OCI-LY7 (cell line): ENCODE data around the gene SLC25A42. TPM values are rescaled to one million over a fixed set of nuclear protein-coding genes. Genes with fewer than 3 reads are reported as not detected.

Source experiments
- BruUV-seq: library from RNA; stranded (reverse); fragments of 400-500 nt; replicated peaks from 2 replicates; lab custom pipeline; 2021; lab: Mats Ljungman, UMichigan
- CTCF ChIA-PET: fragments of 300-600 bp; sonication (Branson Sonifier 250); formaldehyde crosslinking; loops from one replicate; lab custom pipeline; 2022; ENCODE audit warnings: antibody characterized with exemption; ENCODE audit not compliant: unreplicated experiment; lab: Charles Lee
- POLR2A ChIA-PET: fragments of 300-600 bp; sonication (Branson Sonifier 250); formaldehyde crosslinking; loops from one replicate; lab custom pipeline; 2022; ENCODE audit warnings: antibody characterized with exemption; lab: Charles Lee
- DNase-seq: peaks from one replicate; pipeline ENCODE4 v3.0.0-alpha.2; 2015; ENCODE audit warnings: low spot score
- H2AFZ ChIP-seq: fragments of 200-600 bp; sonication (generic), shearing (Covaris generic); 2 replicates; pipeline ENCODE4 v1.6.1; 2014; ENCODE audit warnings: mild to moderate bottlenecking, antibody characterized with exemption, low read length, moderate library complexity
- H3K27ac ChIP-seq: fragments of 200-600 bp; sonication (generic); 2 replicates; pipeline ENCODE4 v1.5.1; 2014; ENCODE audit warnings: mixed run types, low read depth, mild to moderate bottlenecking, moderate library complexity, low read length, inconsistent platforms; ENCODE audit not compliant: poor library complexity, severe bottlenecking
- H3K36me3 ChIP-seq: fragments of 200-600 bp; sonication (generic); 2 replicates; pipeline ENCODE4 v1.6.1; 2014; ENCODE audit warnings: mild to moderate bottlenecking, antibody characterized with exemption, low read length, moderate library complexity, mixed read lengths; ENCODE audit not compliant: insufficient read depth
- H3K4me1 ChIP-seq: fragments of 200-600 bp; sonication (generic); 2 replicates; pipeline ENCODE4 v1.5.1; 2014; ENCODE audit warnings: mild to moderate bottlenecking, low read length; ENCODE audit not compliant: insufficient read depth, poor library complexity, severe bottlenecking
- H3K4me2 ChIP-seq: fragments of 200-600 bp; sonication (generic); 2 replicates; pipeline ENCODE4 v1.6.1; 2014; ENCODE audit warnings: mild to moderate bottlenecking, low read length
- H3K4me3 ChIP-seq: fragments of 200-600 bp; sonication (generic); 2 replicates; pipeline ENCODE4 v1.5.1; 2014; ENCODE audit warnings: mild to moderate bottlenecking, low read depth, low read length; ENCODE audit not compliant: poor library complexity, severe bottlenecking
- H3K79me2 ChIP-seq: fragments of 200-600 bp; sonication (generic); 2 replicates; pipeline ENCODE4 v1.6.1; 2016; ENCODE audit warnings: low read depth, mild to moderate bottlenecking, low read length, moderate library complexity, mixed read lengths; ENCODE audit not compliant: insufficient read depth
- H3K9me2 ChIP-seq: fragments of 200-600 bp; sonication (generic); 2 replicates; pipeline ENCODE4 v1.6.1; 2016; ENCODE audit warnings: mild to moderate bottlenecking, low read length, mixed read lengths; ENCODE audit not compliant: insufficient read depth
- H3K9me3 ChIP-seq: fragments of 200-600 bp; sonication (generic); 2 replicates; pipeline ENCODE4 v1.6.1; 2014; ENCODE audit warnings: mild to moderate bottlenecking, mixed run types, low read length, mixed read lengths
- H4K20me1 ChIP-seq: fragments of 200-600 bp; sonication (generic); 2 replicates; pipeline ENCODE4 v1.6.1; 2014; ENCODE audit warnings: mild to moderate bottlenecking, antibody characterized with exemption, low read length, moderate library complexity, mixed read lengths; ENCODE audit not compliant: insufficient read depth
- CTCF ChIP-seq: fragments of 200-600 bp; sonication (generic); conservative IDR thresholded peaks from 2 replicates; pipeline ENCODE4 v1.5.1; 2014; ENCODE audit warnings: mild to moderate bottlenecking, antibody characterized with exemption, low read length, moderate library complexity, mixed read lengths
- EZH2phosphoT487 ChIP-seq: fragments of 200-600 bp; sonication (generic); IDR thresholded peaks from 2 replicates; pipeline ENCODE4 v1.6.1; 2018; ENCODE audit warnings: low read depth, borderline replicate concordance, mild to moderate bottlenecking, mixed run types, antibody characterized with exemption, low read length, moderate library complexity, mixed read lengths
- intact Hi-C: fragments of 100-400 bp; cut with micrococcal nuclease; formaldehyde crosslinking; loops from one replicate; pipeline ENCODE4 v1.10.0; 2022; ENCODE audit not compliant: unreplicated experiment
- total RNA-seq, 2 experiments: library from RNA; depleted of rRNA in 1 of 2; stranded (reverse); fragments of >200 nt in 1 of 2; shearing (Covaris generic) in 1 of 2; gene quantifications; 2 replicates each; pipeline ENCODE4 v1.2.3, GENCODE V29; 2014 to 2022

Gene SLC25A42
- total RNA-seq, 2 experiments from 2014 or later, result 13.8 to 23.4 TPM

GRCh38 chr19:19078801-19079200 is 15.0 kb downstream of the SLC25A42 start:
- Histone ChIP-seq H3K27ac (no peak overlapping the region), H4K20me1 (no peaks in the 10 kb centered on the region), H3K79me2 (no peaks in the 10 kb centered on the region), H3K4me3 (no peak overlapping the region), H3K4me1 (no peaks in the 10 kb centered on the region), H3K9me2 (no peaks in the 10 kb centered on the region), H3K9me3 (no peaks in the 10 kb centered on the region), H2AFZ (no peak overlapping the region), H3K4me2 (no peak overlapping the region), H3K36me3 (no peaks in the 10 kb centered on the region)
- intact Hi-C loops, result no loop called here
- ChIA-PET POLR2A (no interaction called here), CTCF (no interaction called here)
- no peak for TF ChIP-seq EZH2phosphoT487
- TF ChIP-seq CTCF, result no peak
- BruUV-seq, result no TSS peak
- no peak for DNase-seq

GRCh38 chr19:19079571-19079970 is 15.8 kb downstream of the SLC25A42 start:
- Histone ChIP-seq H3K9me2 (no peaks in the 10 kb centered on the region), H3K79me2 (no peaks in the 10 kb centered on the region), H3K36me3 (no peaks in the 10 kb centered on the region), H4K20me1 (no peaks in the 10 kb centered on the region), H3K4me2 (no peak overlapping the region), H3K4me3 (no peak overlapping the region), H3K9me3 (no peaks in the 10 kb centered on the region), H3K4me1 (no peaks in the 10 kb centered on the region), H2AFZ (no peak overlapping the region), H3K27ac (no peak overlapping the region)
- BruUV-seq, result no TSS peak
- ChIA-PET POLR2A (no interaction called here), CTCF (no interaction called here)
- DNase-seq, result no peak
- intact Hi-C loops, result no loop called here
- no peak for TF ChIP-seq CTCF
- no peak for TF ChIP-seq EZH2phosphoT487

- CTCF ChIA-PET, result no interaction called here
- no peak overlapping the region for H3K4me3 ChIP-seq
- no peak overlapping the region for H3K27ac ChIP-seq
- POLR2A ChIA-PET, result no interaction called here
- no peak for DNase-seq
- no peaks in the 10 kb centered on the region for H3K79me2 ChIP-seq
- TF ChIP-seq EZH2phosphoT487 (no peak), CTCF (no peak)
- H3K9me3 ChIP-seq, result no peaks in the 10 kb centered on the region
- intact Hi-C loops, result no loop called here
- no peak overlapping the region for H2AFZ ChIP-seq
- no peak overlapping the region for H3K4me2 ChIP-seq
- H3K9me2 ChIP-seq, result no peaks in the 10 kb centered on the region
- H3K36me3 ChIP-seq, result no peaks in the 10 kb centered on the region
- H4K20me1 ChIP-seq, result no peaks in the 10 kb centered on the region
- H3K4me1 ChIP-seq, result no peaks in the 10 kb centered on the region
- no TSS peak for BruUV-seq
Measured at GRCh38 chr19:19081642-19082151, 17.9 kb downstream of the SLC25A42 start.
